K562 (cell line): ENCODE measurements around the gene SLC25A45. TPM values are rescaled to one million over a fixed set of nuclear protein-coding genes. Genes with fewer than 3 reads are reported as not detected.

ENCODE experiments used
- CREB5 ChIP-seq: fragments of 250-450 bp; sonication (Bioruptor Pico); IDR thresholded peaks from 2 replicates; pipeline ENCODE4 v1.5.0; 2020; ENCODE audit warnings: mild to moderate bottlenecking
- FOXO4 ChIP-seq: fragments of 450-650 bp; formaldehyde crosslinking; IDR thresholded peaks from 2 replicates; pipeline ENCODE4 v1.4.0; 2020; ENCODE audit warnings: mild to moderate bottlenecking, moderate library complexity
- GTF2F1 ChIP-seq: IDR thresholded peaks from 2 replicates; pipeline ENCODE4 v1.6.1; 2011; ENCODE audit warnings: low read depth, low read length, improper control_type of control experiment
- KAT7 ChIP-seq: sonication (generic); formaldehyde crosslinking; IDR thresholded peaks from 2 replicates; pipeline ENCODE4 v1.8.0; 2022; ENCODE audit warnings: missing genetic modification reagents, mild to moderate bottlenecking, borderline replicate concordance
- L3MBTL2 ChIP-seq: fragments of 450-650 bp; IDR thresholded peaks from 2 replicates; pipeline ENCODE4 v1.6.1; 2016; ENCODE audit warnings: mild to moderate bottlenecking, moderate library complexity
- MAX ChIP-seq: sonication (generic); formaldehyde crosslinking; IDR thresholded peaks from 2 replicates; pipeline ENCODE4 v1.9.0; 2022; ENCODE audit warnings: mild to moderate bottlenecking, missing genetic modification reagents
- MCM5 ChIP-seq: fragments of 450-650 bp; IDR thresholded peaks from 2 replicates; pipeline ENCODE4 v1.6.1; 2016; ENCODE audit warnings: low read depth
- PHB2 ChIP-seq: fragments of 450-650 bp; IDR thresholded peaks from 2 replicates; pipeline ENCODE4 v1.6.1; 2017; ENCODE audit warnings: low read depth
- POLR2A ChIP-seq: fragments of 450-650 bp; conservative IDR thresholded peaks from 2 replicates; pipeline ENCODE4 v1.6.1; 2016
- POLR3G ChIP-seq: IDR thresholded peaks from 2 replicates; pipeline ENCODE4 v1.6.1; 2011; ENCODE audit not compliant: insufficient read length, insufficient replicate concordance; ENCODE audit errors: extremely low read depth
- PRPF4 ChIP-seq: fragments of 200-400 bp; formaldehyde crosslinking; IDR thresholded peaks from one replicate; pipeline ENCODE4 v1.6.1; 2017; ENCODE audit warnings: low read length, low read depth, mild to moderate bottlenecking; ENCODE audit not compliant: insufficient read depth, poor library complexity, severe bottlenecking
- SAP30 ChIP-seq: fragments of 200-600 bp; sonication (generic); IDR thresholded peaks from 2 replicates; pipeline ENCODE4 v1.6.1; 2012; ENCODE audit warnings: borderline replicate concordance, low read depth, mild to moderate bottlenecking, moderate library complexity, low read length, control low read depth, inconsistent platforms; ENCODE audit not compliant: insufficient read depth, poor library complexity, severe bottlenecking
- SMARCB1 ChIP-seq: IDR thresholded peaks from 2 replicates; pipeline ENCODE4 v1.6.1; 2011; ENCODE audit warnings: improper control_type of control experiment, low read depth; ENCODE audit not compliant: insufficient read length
- SRF ChIP-seq, 2 experiments: fragments of 250-450, 450-650 bp in 1 of 2; sonication (Bioruptor Pico) in 1 of 2; sonication (generic) in 1 of 2; formaldehyde crosslinking; IDR thresholded peaks; 2 replicates each; pipeline versions ENCODE4 v1.5.0 to v1.5.1; 2020 to 2022; ENCODE audit warnings: mild to moderate bottlenecking in 1 of 2, missing genetic modification reagents in 1 of 2
- SRSF9 ChIP-seq: fragments of 200-400 bp; formaldehyde crosslinking; IDR thresholded peaks from 2 replicates; pipeline ENCODE4 v1.6.1; 2017; ENCODE audit warnings: low read depth, low read length, borderline replicate concordance
- TAF1 ChIP-seq: IDR thresholded peaks from 2 replicates; pipeline ENCODE4 v1.6.1; 2011; ENCODE audit warnings: mild to moderate bottlenecking, low read length, moderate library complexity; ENCODE audit not compliant: insufficient read depth, control insufficient read depth, severe bottlenecking; ENCODE audit errors: extremely low read depth
- TFAP4 ChIP-seq: sonication (generic); formaldehyde crosslinking; IDR thresholded peaks from 2 replicates; pipeline ENCODE4 v1.8.0; 2022; ENCODE audit warnings: missing genetic modification reagents, mild to moderate bottlenecking, moderate library complexity, borderline replicate concordance
- YY1 ChIP-seq, 3 experiments: IDR thresholded peaks; 2 replicates each; pipeline ENCODE4 v1.6.1; 2011; ENCODE audit warnings: low read length in 2 of 3, mild to moderate bottlenecking in 2 of 3, moderate library complexity in 2 of 3, borderline replicate concordance in 1 of 3, control low read depth in 1 of 3, low read depth in 1 of 3; ENCODE audit not compliant: insufficient read depth in 3 of 3, insufficient replicate concordance in 2 of 3, control insufficient read depth in 1 of 3, insufficient read length in 1 of 3; ENCODE audit errors: extremely low read depth in 1 of 3
- ZBED1 ChIP-seq: IDR thresholded peaks from 2 replicates; pipeline ENCODE4 v1.6.1; 2014
- ZSCAN32 ChIP-seq: fragments of 450-650 bp; formaldehyde crosslinking; IDR thresholded peaks from 2 replicates; pipeline ENCODE4 v1.4.0; 2020; ENCODE audit warnings: mild to moderate bottlenecking, moderate library complexity
- polyA plus RNA-seq, 8 experiments: library from polyadenylated mRNA; depleted of rRNA in 4 of 8; stranded (reverse) in 5 of 8; unstranded in 3 of 8; fragments of >200 nt; fragmentation: Nextera tagmentation in 2 of 8; fragmentation: Illumina TruSeq in 1 of 8; extraction: Ambion mirVana in 2 of 8; extraction: Trizol in 1 of 8; gene quantifications; 2 replicates each; pipeline versions ENCODE4 v1.2.1 to v1.2.3, GENCODE V29; 2011 to 2014; ENCODE audit warnings: inconsistent platforms in 1 of 8, missing spikeins in 1 of 8
- total RNA-seq, 7 experiments: library from RNA; depleted of rRNA in 6 of 7; stranded (reverse); fragments of >200 nt in 6 of 7; fragmentation: Illumina TruSeq in 2 of 7; extraction: Trizol in 2 of 7; gene quantifications; 2 replicates each; pipeline versions ENCODE4 v1.2.1 to v1.2.3, GENCODE V29; 2011 to 2021; ENCODE audit warnings: low replicate concordance in 1 of 7

Gene SLC25A45
- total and polyA plus RNA-seq, 9 of the 15 experiments (the other 6 are each of a cell fraction or from before 2014, with no cell fraction given) = 0.15 to 2.3 (median 0.68) TPM

GRCh38 chr11:65423516-65424204 lies 41.2 kb upstream of the SLC25A45 start (continued):
- peak; percentile 59 for TF ChIP-seq SAP30
- TF ChIP-seq POLR2A = no peak
- no peak for TF ChIP-seq GTF2F1
- peak in 1 of 3 experiments; percentile 3 for TF ChIP-seq YY1 (IDR thresholded peaks at IDR 0.05; ENCODE audit: borderline replicate concordance in 1 of 3, control insufficient read depth in 1 of 3, extremely low read depth in 1 of 3, insufficient read depth in 3 of 3, insufficient read length in 1 of 3, insufficient replicate concordance in 2 of 3, low read depth in 1 of 3, low read length in 2 of 3)
- TF ChIP-seq CREB5 (CRISPR knock-in tag) = no peak; the same call in 1 of the 2 replicates
- 0 out of 2 replicates have a peak, but pooled peaks have one; percentile 4 for TF ChIP-seq MAX
- TF ChIP-seq FOXO4 = no peak
- TF ChIP-seq TAF1 = peak; percentile 24
- TF ChIP-seq ZBED1 = peak; percentile 90
- TF ChIP-seq POLR3G = no peak
- TF ChIP-seq L3MBTL2 = no peak
- TF ChIP-seq SRSF9 = no peak
- TF ChIP-seq PHB2 = no peak
- peak; percentile 76 for TF ChIP-seq ZSCAN32 (CRISPR knock-in tag)
- no peak for TF ChIP-seq MCM5
- no peak; the same call in 1 of the 2 replicates for TF ChIP-seq KAT7 (CRISPR knock-in tag)
- TF ChIP-seq SMARCB1 = no peak
- peak in 1 of 2 experiments; percentile 69; a peak in 1 of 4 replicates for TF ChIP-seq SRF (CRISPR knock-in tag; IDR thresholded peaks at IDR 0.05)
- no peak for TF ChIP-seq PRPF4
- no peak; the same call in 1 of the 2 replicates for TF ChIP-seq TFAP4
